SK-N-SH (cell line): ENCODE results near the gene VAV1. TPM values are rescaled to one million over a fixed set of nuclear protein-coding genes. Genes with fewer than 3 reads are reported as not detected.
"Not testable (repeated sequence)": the region's sequence is repeated elsewhere in the genome, so short reads cannot be mapped to it uniquely, and the experiment has no call there.

ENCODE experiments used
- CTCF ChIA-PET: fragments of 300-600, 350-600 bp; formaldehyde crosslinking; extraction: SDS; loops from one replicate; lab custom pipeline; 2021; lab: Yijun Ruan, JAX
- POLR2A ChIA-PET: fragments of 350-600 bp; sonication (Branson Sonifier 250); formaldehyde crosslinking; extraction: SDS; loops from one replicate; lab custom pipeline; 2020; ENCODE audit warnings: antibody characterized with exemption, inconsistent platforms; lab: Yijun Ruan, JAX
- DNase-seq: peaks from one replicate; pipeline ENCODE4 v3.0.0; 2012
- H2AFZ ChIP-seq: fragments of 200-600 bp; sonication (generic); 2 replicates; pipeline ENCODE4 v1.8.1; 2016; ENCODE audit warnings: antibody characterized with exemption, mild to moderate bottlenecking, low read depth
- H3F3A ChIP-seq: fragments of 200-600 bp; sonication (generic); replicated peaks from 2 replicates; pipeline ENCODE3; 2016; ENCODE audit warnings: antibody characterized with exemption, mild to moderate bottlenecking; ENCODE audit not compliant: insufficient read depth
- H3K27ac ChIP-seq, 2 experiments: fragments of 200-500 bp in 1 of 2; fragments of 200-600 bp in 1 of 2; sonication (Bioruptor generic) in 1 of 2; sonication (generic), shearing (Covaris generic) in 1 of 2; 2 replicates each; pipeline versions ENCODE4 v1.5.1 to v1.6.1; 2014 to 2016; ENCODE audit warnings: low read depth in 2 of 2, inconsistent platforms in 1 of 2, low read length in 1 of 2, mild to moderate bottlenecking in 1 of 2, mixed read lengths in 1 of 2
- H3K27me3 ChIP-seq: fragments of 200-600 bp; sonication (generic), shearing (Covaris generic); 2 replicates; pipeline ENCODE4 v1.6.1; 2016; ENCODE audit warnings: mixed run types; ENCODE audit not compliant: insufficient read depth
- H3K36me3 ChIP-seq, 2 experiments: fragments of 200-500 bp in 1 of 2; fragments of 200-600 bp in 1 of 2; sonication (Bioruptor generic) in 1 of 2; sonication (generic) in 1 of 2; replicated peaks in 1 of 2; 2 replicates each; pipeline versions ENCODE3 to v1.5.1; 2014 to 2016; ENCODE audit warnings: low read length in 1 of 2, mild to moderate bottlenecking in 1 of 2; ENCODE audit not compliant: insufficient read depth in 2 of 2, control insufficient read depth in 1 of 2
- H3K4me1 ChIP-seq, 2 experiments: fragments of 200-500 bp in 1 of 2; fragments of 200-600 bp in 1 of 2; sonication (Bioruptor generic) in 1 of 2; sonication (generic), shearing (Covaris generic) in 1 of 2; 2 replicates each; pipeline versions ENCODE4 v1.5.1 to v1.6.1; 2014 to 2016; ENCODE audit warnings: low read depth in 1 of 2, low read length in 1 of 2, mixed run types in 1 of 2; ENCODE audit not compliant: insufficient read depth in 2 of 2, control insufficient read depth in 1 of 2
- H3K4me2 ChIP-seq: fragments of 200-600 bp; sonication (generic), shearing (Covaris generic); 2 replicates; pipeline ENCODE4 v1.6.1; 2017; ENCODE audit warnings: mixed run types
- H3K4me3 ChIP-seq, 2 experiments: fragments of 200-500 bp in 1 of 2; fragments of 200-600 bp in 1 of 2; sonication (Bioruptor generic) in 1 of 2; sonication (generic), shearing (Covaris generic) in 1 of 2; 2 replicates each; pipeline versions ENCODE4 v1.5.1 to v1.8.1; 2014 to 2016; ENCODE audit warnings: low read depth in 2 of 2, inconsistent platforms in 1 of 2, low read length in 1 of 2, mild to moderate bottlenecking in 1 of 2, mixed read lengths in 1 of 2, moderate library complexity in 1 of 2
- H3K79me2 ChIP-seq: fragments of 200-600 bp; sonication (generic); 2 replicates; pipeline ENCODE4 v1.8.1; 2017; ENCODE audit warnings: mild to moderate bottlenecking; ENCODE audit not compliant: insufficient read depth
- H3K9ac ChIP-seq: fragments of 200-600 bp; sonication (generic); 2 replicates; pipeline ENCODE4 v1.6.1; 2017; ENCODE audit warnings: mixed run types
- H3K9me2 ChIP-seq: fragments of 200-600 bp; sonication (generic); 2 replicates; pipeline ENCODE4 v1.6.1; 2017; ENCODE audit warnings: mixed run types
- H3K9me3 ChIP-seq: fragments of 200-600 bp; sonication (generic); 2 replicates; pipeline ENCODE4 v1.6.1; 2017; ENCODE audit warnings: mixed run types, mild to moderate bottlenecking, moderate library complexity
- H4K20me1 ChIP-seq: fragments of 200-600 bp; sonication (generic); 2 replicates; pipeline ENCODE4 v1.6.1; 2017; ENCODE audit warnings: mild to moderate bottlenecking, mixed run types; ENCODE audit not compliant: insufficient read depth
- CHD2 ChIP-seq: fragments of 150-350 bp; IDR thresholded peaks from 2 replicates; pipeline ENCODE4 v1.6.1; 2018; ENCODE audit warnings: low read length; ENCODE audit not compliant: partially characterized antibody
- FOSL2 ChIP-seq: IDR thresholded peaks from 2 replicates; pipeline ENCODE4 v1.4.0; 2012; ENCODE audit warnings: low read depth, mild to moderate bottlenecking, moderate library complexity, borderline replicate concordance
- FOXJ3 ChIP-seq: sonication (generic); formaldehyde crosslinking; IDR thresholded peaks from 2 replicates; pipeline ENCODE4 v1.5.1; 2020; ENCODE audit warnings: mild to moderate bottlenecking, missing genetic modification reagents
- GABPA ChIP-seq: IDR thresholded peaks from 2 replicates; pipeline ENCODE4 v1.4.0; 2012; ENCODE audit warnings: low read depth, mild to moderate bottlenecking
- JUND ChIP-seq: IDR thresholded peaks from 2 replicates; pipeline ENCODE4 v1.4.0; 2012
- MAX ChIP-seq: IDR thresholded peaks from 2 replicates; pipeline ENCODE4 v1.4.0; 2012; ENCODE audit warnings: low read depth
- MXI1 ChIP-seq: IDR thresholded peaks from 2 replicates; pipeline ENCODE4 v1.6.1; 2012; ENCODE audit warnings: mild to moderate bottlenecking, low read depth, low read length, improper control_type of control experiment
- NFIC ChIP-seq: IDR thresholded peaks from 2 replicates; pipeline ENCODE4 v1.4.0; 2012; ENCODE audit warnings: borderline replicate concordance
- RCOR1 ChIP-seq: fragments of 150-350 bp; IDR thresholded peaks from 2 replicates; pipeline ENCODE4 v1.6.1; 2017; ENCODE audit warnings: antibody characterized with exemption, low read length
- REST ChIP-seq: IDR thresholded peaks from 2 replicates; pipeline ENCODE4 v1.6.1; 2012; ENCODE audit warnings: mild to moderate bottlenecking, low read depth, low read length, moderate library complexity
- RFX5 ChIP-seq: IDR thresholded peaks from 2 replicates; pipeline ENCODE4 v1.6.1; 2012; ENCODE audit warnings: mild to moderate bottlenecking, improper control_type of control experiment, low read length
- TAF1 ChIP-seq: IDR thresholded peaks from 2 replicates; pipeline ENCODE4 v1.6.1; 2012; ENCODE audit warnings: low read depth, mild to moderate bottlenecking, low read length, moderate library complexity, borderline replicate concordance
- TCF12 ChIP-seq: IDR thresholded peaks from 2 replicates; pipeline ENCODE4 v1.4.0; 2012
- TEAD4 ChIP-seq: IDR thresholded peaks from 2 replicates; pipeline ENCODE4 v1.4.0; 2012; ENCODE audit warnings: mild to moderate bottlenecking, borderline replicate concordance; ENCODE audit not compliant: insufficient read depth
- WGBS: methylation state at CpG from one replicate; pipeline ENCODE4 v1.1.6; 2017; ENCODE audit warnings: low lambda C conversion rate; 5-methylcytosine and 5-hydroxymethylcytosine counted together
- polyA plus RNA-seq, 3 experiments: library from polyadenylated mRNA; depleted of rRNA; stranded (reverse); fragments of >200 nt; gene quantifications; 2 replicates each; pipeline ENCODE4 v1.2.3, GENCODE V29; 2012
- TF ChIP-seq, protein P1 (sequence below): fragments of 150-350 bp; IDR thresholded peaks from 2 replicates; pipeline ENCODE4 v1.6.1; 2016; ENCODE audit warnings: mild to moderate bottlenecking, low read depth, low read length

The VAV1 gene
- polyA plus RNA-seq, 1 of the 3 experiments (the other 2 are of a cell fraction), result 0.02 TPM

DNA sequence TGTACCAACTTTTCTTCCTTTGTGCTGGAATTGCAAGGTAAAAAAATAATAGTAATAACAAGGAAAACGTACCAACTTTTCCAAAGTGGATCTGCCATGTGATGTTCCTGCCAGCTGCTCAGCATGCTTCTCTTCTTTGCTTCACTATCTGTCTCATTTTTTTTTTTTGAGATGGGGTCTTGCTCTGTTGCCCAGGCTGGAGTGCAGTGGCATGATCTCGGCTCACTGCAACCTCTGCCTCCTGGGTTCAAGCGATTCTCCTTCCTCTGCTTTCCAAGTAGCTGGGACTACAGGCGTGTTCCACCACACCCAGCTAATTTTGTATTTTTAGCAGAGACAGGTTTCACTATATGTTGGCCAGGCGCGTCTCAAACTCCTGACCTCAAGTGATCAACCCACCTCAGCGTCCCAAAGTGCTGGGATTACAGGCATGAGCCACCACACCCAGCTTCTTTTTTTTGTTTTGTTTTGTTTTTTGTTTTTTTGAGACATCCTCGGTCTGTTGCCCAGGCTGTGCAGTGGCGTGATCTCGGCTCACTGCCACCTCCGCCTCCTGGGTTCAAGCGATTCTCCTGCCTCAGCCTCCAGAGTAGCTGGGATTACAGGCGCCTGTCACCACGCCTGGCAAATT is 27.8 kb downstream of the VAV1 start:
- H3K4me2 ChIP-seq, POLR2A ChIA-PET, H3K36me3 ChIP-seq, H3K9me2 ChIP-seq, H3K4me3 ChIP-seq, H3F3A ChIP-seq, CTCF ChIA-PET, H4K20me1 ChIP-seq, H2AFZ ChIP-seq, H3K9me3 ChIP-seq, H3K4me1 ChIP-seq, DNase-seq, H3K79me2 ChIP-seq, H3K27ac ChIP-seq, H3K9ac ChIP-seq: not testable (repeated sequence)
- 34% methylated on average over 14 of the region's 14 CpGs for WGBS
- peaks cover 36% of the 10 kb centered on the region; the same call in 1 of the 2 replicates for H3K27me3 ChIP-seq

GRCh38 chr19:6800991-6801484 is 28.5 kb downstream of the VAV1 start:
- Histone ChIP-seq H3K27ac (no peak overlapping the region), H3K79me2 (no peaks in the 10 kb centered on the region), H3K4me1 (peaks cover 0 to 2% of the 10 kb centered on the region in 2 experiments; a peak in 1 of 4 replicates), H3K9me2 (no peaks in the 10 kb centered on the region), H3K9ac (no peak overlapping the region), H3K27me3 (peaks cover 39% of the 10 kb centered on the region; the same call in 1 of the 2 replicates), H3F3A (no peaks in the 10 kb centered on the region), H3K4me2 (peak overlapping the region; percentile 57; the same call in 1 of the 2 replicates), H4K20me1 (no peaks in the 10 kb centered on the region), H3K4me3 (0 out of 4 replicates have a peak overlapping the region, but pooled peaks of 1 of the 2 experiments have one; percentile 19), H3K9me3 (no peaks in the 10 kb centered on the region), H3K36me3 (no peaks in the 10 kb centered on the region), H2AFZ (peak overlapping the region; percentile 47)
- POLR2A ChIA-PET, result no interaction called here
- CTCF ChIA-PET, result no interaction called here
- no peak for DNase-seq
- TF ChIP-seq CHD2 (no peak), FOXJ3 (CRISPR knock-in tag) (no peak), FOSL2 (no peak), MAX (no peak), MXI1 (no peak), JUND (no peak)
- TF ChIP-seq, protein P1, sequence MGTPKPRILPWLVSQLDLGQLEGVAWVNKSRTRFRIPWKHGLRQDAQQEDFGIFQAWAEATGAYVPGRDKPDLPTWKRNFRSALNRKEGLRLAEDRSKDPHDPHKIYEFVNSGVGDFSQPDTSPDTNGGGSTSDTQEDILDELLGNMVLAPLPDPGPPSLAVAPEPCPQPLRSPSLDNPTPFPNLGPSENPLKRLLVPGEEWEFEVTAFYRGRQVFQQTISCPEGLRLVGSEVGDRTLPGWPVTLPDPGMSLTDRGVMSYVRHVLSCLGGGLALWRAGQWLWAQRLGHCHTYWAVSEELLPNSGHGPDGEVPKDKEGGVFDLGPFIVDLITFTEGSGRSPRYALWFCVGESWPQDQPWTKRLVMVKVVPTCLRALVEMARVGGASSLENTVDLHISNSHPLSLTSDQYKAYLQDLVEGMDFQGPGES, result no peak
- 26% methylated on average over 9 of the region's 10 CpGs for WGBS

- Histone ChIP-seq H3K4me1 (peaks cover 0 to 2% of the 10 kb centered on the region in 2 experiments; a peak in 1 of 4 replicates), H3K9me2 (no peaks in the 10 kb centered on the region), H3K9me3 (no peaks in the 10 kb centered on the region), H4K20me1 (no peaks in the 10 kb centered on the region), H3K27me3 (peaks cover 40% of the 10 kb centered on the region; the same call in 1 of the 2 replicates), H3K36me3 (no peaks in the 10 kb centered on the region), H3K79me2 (no peaks in the 10 kb centered on the region), H3K4me3 (peak overlapping the region in 1 of 2 experiments; percentile 19; a peak in 1 of 4 replicates), H2AFZ (peak overlapping the region; percentile 47; the same call in 1 of the 2 replicates), H3F3A (no peaks in the 10 kb centered on the region), H3K4me2 (peak overlapping the region; percentile 57; the same call in 1 of the 2 replicates), H3K9ac (no peak overlapping the region), H3K27ac (no peak overlapping the region)
- 4% methylated on average over 13 of the region's 19 CpGs for WGBS
- ChIA-PET POLR2A (no interaction called here), CTCF (no interaction called here)
- peak; percentile 55; the same call in 1 of the 2 replicates for TF ChIP-seq GABPA
- no peak for TF ChIP-seq TAF1
- no peak for TF ChIP-seq REST
- no peak for TF ChIP-seq CHD2
- TF ChIP-seq TCF12, result no peak
- no peak for TF ChIP-seq RCOR1
- 0 out of 2 replicates have a peak, but pooled peaks have one; percentile 25 for TF ChIP-seq NFIC
- TF ChIP-seq RFX5, result no peak
- no peak for TF ChIP-seq TEAD4
- peak; percentile 32 for DNase-seq
These were observed 29.1 kb downstream of the VAV1 start for GRCh38 chr19:6801485-6802086.
